HG02623 (cell line): ENCODE results near the gene SPEN.

Experiments
- ATAC-seq: cut with Tn5 transposase; IDR thresholded peaks from one replicate; pipeline ENCODE4 v1.9.1; 2021; ENCODE audit warnings: moderate library complexity; ENCODE audit not compliant: unreplicated experiment

The SPEN gene

GRCh38 chr1:15945011-15945831, 97.7 kb downstream of the SPEN start:
- ATAC-seq: no peak

- no peak for ATAC-seq
Measured at GRCh38 chr1:15945832-15946448, 98.4 kb downstream of the SPEN start.

- ATAC-seq: no peak
Measured at GRCh38 chr1:15946571-15947381, 99.3 kb downstream of the SPEN start.

- no peak for ATAC-seq
Measured at GRCh38 chr1:15947382-15948090, 100.0 kb downstream of the SPEN start.

GRCh38 chr1:15948091-15948591, 100.6 kb downstream of the SPEN start:
- no peak for ATAC-seq

- no peak for ATAC-seq
Measured at GRCh38 chr1:15948595-15949452, 101.3 kb downstream of the SPEN start.

- peak; percentile 53 for ATAC-seq
Measured at GRCh38 chr1:15949453-15950245, 102.1 kb downstream of the SPEN start.

- ATAC-seq: no peak
Measured at GRCh38 chr1:15950302-15950701, 102.8 kb downstream of the SPEN start.

GRCh38 chr1:15950763-15951295, 103.3 kb downstream of the SPEN start:
- ATAC-seq: no peak

GRCh38 chr1:15951341-15952153, 104.0 kb downstream of the SPEN start:
- no peak for ATAC-seq

GRCh38 chr1:15952317-15953258, 105.1 kb downstream of the SPEN start:
- ATAC-seq: no peak

GRCh38 chr1:15953294-15953771, 105.8 kb downstream of the SPEN start:
- ATAC-seq: no peak

- ATAC-seq: no peak
Measured at GRCh38 chr1:15953791-15954241, 106.3 kb downstream of the SPEN start.

- ATAC-seq: no peak
Measured at GRCh38 chr1:15954316-15954715, 106.8 kb downstream of the SPEN start.

- ATAC-seq: no peak
Measured at GRCh38 chr1:15955552-15955951, 108.0 kb downstream of the SPEN start.

- ATAC-seq: no peak
Measured at GRCh38 chr1:15956150-15956549, 108.6 kb downstream of the SPEN start.
